GM12875 (cell line): ENCODE data around the gene RUFY1.
A peak's percentile ranks its signal among the peaks of the same experiment; 100 is the strongest.
"Not testable (repeated sequence)": the region's sequence is repeated elsewhere in the genome, so short reads cannot be mapped to it uniquely, and the experiment has no call there.

Source experiments
- H3K4me3 ChIP-seq: one replicate; pipeline ENCODE4 v1.5.1; 2011; ENCODE audit warnings: low read depth, low read length, control low read depth
- TF ChIP-seq, protein P1 (sequence below): IDR thresholded peaks from 2 replicates; pipeline ENCODE4 v1.5.1; 2011; ENCODE audit warnings: low read depth, mild to moderate bottlenecking, control low read depth, inconsistent platforms, low read length, moderate library complexity, borderline replicate concordance; ENCODE audit not compliant: insufficient read depth

RUFY1 gene

DNA sequence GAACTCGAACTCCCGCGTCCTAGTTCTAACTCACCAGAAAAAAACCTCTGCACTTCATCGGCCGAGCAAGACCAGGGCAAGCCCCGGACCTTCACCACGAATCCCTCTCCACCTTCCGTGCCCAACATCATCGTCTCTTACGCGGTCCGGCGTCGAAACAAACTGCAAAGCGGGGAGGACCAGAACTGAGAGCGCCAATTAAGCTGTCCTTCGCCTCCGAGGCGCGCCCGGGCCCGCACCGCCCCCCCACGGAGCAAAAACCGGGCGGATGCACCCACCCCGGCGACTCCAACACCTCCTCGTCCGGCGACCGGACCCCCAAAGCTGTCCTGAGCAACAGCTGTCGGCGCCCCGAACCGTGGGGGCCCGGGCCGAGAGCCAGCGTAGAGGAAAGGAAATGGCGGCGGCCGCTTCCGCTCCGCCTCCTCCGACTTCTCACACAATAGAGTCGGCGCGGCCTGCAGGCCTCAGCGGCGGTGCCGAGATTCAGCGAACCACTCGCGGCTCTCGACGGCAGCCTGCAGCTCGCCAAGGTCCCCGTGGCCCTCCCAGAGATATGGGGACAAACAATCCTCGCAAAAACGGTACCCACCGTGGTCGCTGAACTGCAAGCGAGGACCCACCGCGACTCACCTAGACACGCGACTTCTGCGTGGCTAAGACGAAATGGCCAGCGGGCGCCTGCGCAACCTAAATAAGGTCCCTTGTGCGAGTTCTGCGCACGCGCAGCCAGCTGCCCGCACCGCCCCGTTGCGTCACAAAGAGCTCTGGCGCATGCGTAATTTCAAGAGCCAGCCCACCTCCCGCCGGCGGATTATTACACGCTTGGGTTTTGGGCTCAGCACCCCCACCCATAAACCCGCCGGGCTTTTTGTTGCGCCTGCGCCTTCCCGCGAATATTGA, 72.9 kb downstream of the RUFY1 start, which contains the start of gene HNRNPH1:
TSS of gene HNRNPH1 (minus strand) at position 669 of the 903 bp plus-strand sequence. CDS start at position 131, 538 bp downstream.
- H3K4me3 ChIP-seq, result peak within 1 kb of the TSS; percentile 89
- TF ChIP-seq, protein P1, sequence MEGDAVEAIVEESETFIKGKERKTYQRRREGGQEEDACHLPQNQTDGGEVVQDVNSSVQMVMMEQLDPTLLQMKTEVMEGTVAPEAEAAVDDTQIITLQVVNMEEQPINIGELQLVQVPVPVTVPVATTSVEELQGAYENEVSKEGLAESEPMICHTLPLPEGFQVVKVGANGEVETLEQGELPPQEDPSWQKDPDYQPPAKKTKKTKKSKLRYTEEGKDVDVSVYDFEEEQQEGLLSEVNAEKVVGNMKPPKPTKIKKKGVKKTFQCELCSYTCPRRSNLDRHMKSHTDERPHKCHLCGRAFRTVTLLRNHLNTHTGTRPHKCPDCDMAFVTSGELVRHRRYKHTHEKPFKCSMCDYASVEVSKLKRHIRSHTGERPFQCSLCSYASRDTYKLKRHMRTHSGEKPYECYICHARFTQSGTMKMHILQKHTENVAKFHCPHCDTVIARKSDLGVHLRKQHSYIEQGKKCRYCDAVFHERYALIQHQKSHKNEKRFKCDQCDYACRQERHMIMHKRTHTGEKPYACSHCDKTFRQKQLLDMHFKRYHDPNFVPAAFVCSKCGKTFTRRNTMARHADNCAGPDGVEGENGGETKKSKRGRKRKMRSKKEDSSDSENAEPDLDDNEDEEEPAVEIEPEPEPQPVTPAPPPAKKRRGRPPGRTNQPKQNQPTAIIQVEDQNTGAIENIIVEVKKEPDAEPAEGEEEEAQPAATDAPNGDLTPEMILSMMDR, result no peak

DNA sequence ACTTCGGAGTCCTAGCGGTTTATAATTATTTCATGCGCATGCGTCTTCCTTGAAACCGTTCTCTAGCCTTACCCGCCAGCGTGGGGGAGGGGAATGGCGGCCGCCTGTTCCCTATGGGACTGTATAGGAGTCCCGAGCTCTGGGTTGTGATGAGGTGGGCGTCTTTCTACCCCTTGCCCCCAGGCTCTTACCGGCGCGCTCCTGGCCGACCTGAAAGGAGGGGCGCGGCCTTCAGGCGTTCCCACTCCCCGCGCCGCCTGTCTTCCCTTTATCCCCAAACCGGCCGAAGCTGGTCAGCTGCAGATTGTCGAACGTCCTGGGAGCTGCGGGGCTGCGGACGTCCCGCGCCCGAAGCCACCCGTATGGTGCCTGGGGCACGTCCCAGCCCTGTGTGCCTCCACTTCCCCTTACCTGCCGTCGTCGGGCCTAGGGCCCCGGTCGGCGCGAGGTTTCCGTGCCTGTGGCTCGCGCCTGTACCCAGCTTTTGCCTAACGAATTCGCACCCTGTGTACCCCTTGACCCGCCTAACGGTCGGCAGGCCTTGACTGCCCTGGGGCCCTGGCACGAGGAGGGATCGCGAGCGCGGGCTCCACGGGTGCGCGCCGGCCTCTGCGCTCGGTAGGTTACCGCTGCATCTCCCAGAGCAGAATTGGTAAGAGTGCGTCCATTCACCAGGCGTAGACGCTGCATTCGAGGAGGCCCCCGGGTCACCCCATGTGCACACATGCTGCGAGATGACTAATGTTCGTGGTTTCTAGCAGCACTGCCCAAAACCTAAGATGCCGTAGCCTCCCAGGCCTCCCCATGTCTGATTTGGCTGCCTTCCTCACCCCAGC, 73.8 kb downstream of the RUFY1 start:
- TF ChIP-seq, protein P1, result no peak
- H3K4me3 ChIP-seq, result peak overlapping the region; percentile 72

DNA sequence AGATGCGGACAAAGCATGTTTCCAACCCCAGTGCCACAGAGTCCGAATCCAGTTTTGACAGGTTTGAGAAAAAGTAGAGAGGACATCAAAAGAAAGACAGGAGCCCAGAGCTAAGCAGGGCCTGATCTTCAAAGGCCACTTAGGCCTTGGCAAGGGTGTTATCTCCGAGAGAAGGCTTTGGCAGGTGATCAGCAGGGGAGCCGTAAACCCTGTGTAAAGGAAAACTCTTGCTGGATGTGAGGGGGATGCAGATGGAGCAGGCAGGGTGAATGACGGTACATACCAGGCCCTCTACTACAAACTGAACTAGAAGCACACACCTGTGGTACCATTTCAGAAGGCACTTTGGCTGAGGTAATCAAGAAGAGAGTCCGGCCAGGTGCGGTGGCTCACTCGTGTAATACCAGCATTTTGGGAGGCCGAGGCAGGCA, 74.5 kb downstream of the RUFY1 start:
- H3K4me3 ChIP-seq, result no peak overlapping the region
- TF ChIP-seq, protein P1, result no peak

DNA sequence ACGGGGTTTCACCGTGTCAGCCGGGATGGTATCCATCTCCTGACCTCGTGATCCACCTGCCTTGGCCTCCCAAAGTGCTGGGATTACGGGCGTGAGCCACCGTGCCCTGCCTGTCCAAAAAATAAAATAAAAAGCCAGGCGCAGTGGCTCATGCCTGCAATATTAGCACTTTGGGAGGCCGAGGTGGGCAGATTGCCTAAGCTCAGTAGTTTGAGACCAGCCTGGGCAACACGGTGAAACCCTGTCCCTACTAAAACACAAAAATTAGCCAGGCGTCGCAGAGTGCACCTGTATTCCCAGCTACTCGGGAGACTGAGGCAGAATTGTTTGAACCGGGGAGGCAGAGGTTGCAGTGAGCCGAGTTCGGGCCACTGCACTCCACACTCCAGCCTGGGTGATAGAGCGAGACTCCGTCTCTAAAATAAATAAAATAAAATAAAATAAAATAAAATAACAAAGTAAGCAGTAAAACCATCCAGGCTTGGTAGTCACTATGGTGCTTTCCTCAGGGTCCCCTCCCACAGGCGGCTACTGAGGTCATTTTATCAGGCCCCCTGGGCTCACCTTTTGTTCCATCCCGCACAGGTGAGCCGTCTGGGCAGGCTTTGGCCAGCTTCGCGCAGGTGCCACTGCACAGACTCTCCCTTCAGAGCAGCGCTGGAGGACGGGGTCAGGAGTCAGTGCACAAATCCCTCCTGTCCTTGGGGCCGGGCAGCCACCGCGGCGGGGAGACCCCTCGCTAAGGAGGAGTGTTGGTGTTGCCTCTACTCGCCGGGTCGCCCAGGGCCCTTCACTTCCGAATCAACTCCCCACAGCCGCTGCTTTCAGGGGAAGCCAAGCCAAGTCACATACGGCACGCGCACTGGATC, 83.4 kb downstream of the RUFY1 start:
- H3K4me3 ChIP-seq, result peak overlapping the region; percentile 11

DNA sequence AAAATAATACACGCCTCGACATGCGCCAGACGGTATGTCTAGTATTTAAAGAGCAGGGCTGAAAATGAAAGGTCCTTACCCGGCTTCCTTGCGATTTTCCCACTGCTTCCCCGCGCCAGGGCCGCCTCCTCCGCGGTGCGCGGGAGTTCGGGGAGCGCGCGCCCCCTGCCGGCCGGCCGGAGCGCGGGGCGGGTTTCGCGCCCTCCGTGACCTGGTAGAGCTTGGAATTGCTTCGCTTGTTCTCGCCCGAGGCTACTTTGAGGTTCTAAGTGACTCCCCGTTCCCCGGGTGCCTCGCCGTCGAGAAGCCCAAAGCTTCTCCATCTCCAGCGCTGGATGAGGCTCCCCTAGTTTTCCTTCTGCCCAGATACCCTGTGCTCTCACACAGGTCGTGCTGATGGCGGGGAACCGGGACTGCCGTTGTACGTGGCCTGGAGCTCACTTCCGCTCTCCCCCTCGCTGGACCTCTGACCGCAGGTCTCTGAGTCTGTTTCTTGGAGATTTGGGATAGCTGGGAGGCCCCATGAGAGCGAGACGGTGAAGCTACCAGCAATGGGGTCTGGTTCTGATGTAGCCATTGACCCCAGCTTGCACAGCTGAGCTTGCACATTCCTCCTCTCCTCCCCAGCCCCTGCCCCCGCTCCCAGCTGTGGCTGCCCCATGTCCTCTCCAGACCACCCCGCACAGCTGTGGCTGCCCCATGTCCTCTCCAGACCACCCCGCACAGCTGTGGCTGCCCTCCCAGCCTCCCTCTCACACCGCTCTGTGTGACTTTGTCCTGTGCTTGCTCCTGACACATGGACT, 84.2 kb downstream of the RUFY1 start:
- H3K4me3 ChIP-seq, result not testable (repeated sequence)

DNA sequence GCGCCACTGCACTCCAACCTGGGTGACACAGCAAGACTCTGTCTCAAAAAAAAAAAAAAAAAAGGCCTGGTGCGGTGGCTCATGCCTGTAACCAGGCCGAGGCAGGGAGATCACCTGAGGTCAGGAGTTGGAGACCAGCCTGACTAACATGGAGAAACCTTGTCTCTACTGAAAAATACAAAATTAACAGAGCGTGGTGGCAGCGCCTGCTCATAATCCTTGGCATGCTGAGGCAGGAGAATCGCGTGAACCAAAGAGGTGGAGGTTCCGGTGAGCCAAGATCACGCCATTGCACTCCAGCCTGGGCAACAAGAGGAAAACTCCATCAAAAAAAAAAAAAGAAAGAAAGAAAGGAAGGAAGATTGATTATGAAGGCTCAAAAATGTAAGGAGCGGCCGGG, 88.9 kb downstream of the RUFY1 start:
- not testable (repeated sequence) for H3K4me3 ChIP-seq

DNA sequence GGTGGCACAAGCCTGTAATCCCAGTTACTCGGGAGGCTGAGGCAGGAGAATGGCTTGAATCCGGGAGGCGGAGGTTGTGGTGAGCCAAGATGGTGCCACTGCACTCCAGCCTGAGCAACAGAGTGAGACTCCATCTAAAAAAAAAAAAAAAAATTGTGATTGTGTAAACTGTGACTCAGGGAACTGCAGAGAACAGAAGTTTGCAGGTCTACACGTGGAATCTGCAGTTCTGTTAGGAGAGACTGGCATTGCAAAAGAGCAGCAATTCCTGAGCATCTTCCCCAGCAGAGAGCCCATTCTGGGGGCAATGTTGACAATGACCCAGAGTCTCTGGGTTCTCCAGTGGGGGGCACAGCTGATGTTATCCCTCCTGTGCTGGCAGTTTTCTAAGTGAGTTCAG, 91.4 kb downstream of the RUFY1 start:
- not testable (repeated sequence) for H3K4me3 ChIP-seq

DNA sequence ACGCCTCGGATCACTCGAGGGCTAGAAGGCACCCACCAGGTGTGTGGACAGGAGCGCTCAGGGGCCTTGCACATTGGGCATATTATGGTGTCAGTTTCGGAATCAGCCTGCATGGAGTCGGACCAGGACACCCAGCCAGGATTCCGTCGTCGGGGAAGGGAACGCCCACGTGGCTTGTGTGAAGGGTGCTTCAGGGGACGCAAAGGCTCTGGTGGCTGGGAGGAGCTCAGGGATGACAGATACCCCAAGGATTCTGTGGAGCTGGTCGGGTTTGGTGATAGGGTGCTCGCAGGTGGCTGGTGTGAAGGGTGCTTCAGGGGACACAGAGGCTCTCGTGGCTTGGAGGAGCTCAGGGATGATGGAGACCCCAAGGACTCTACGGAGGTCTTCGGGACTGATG, 92.3 kb downstream of the RUFY1 start:
- not testable (repeated sequence) for H3K4me3 ChIP-seq

DNA sequence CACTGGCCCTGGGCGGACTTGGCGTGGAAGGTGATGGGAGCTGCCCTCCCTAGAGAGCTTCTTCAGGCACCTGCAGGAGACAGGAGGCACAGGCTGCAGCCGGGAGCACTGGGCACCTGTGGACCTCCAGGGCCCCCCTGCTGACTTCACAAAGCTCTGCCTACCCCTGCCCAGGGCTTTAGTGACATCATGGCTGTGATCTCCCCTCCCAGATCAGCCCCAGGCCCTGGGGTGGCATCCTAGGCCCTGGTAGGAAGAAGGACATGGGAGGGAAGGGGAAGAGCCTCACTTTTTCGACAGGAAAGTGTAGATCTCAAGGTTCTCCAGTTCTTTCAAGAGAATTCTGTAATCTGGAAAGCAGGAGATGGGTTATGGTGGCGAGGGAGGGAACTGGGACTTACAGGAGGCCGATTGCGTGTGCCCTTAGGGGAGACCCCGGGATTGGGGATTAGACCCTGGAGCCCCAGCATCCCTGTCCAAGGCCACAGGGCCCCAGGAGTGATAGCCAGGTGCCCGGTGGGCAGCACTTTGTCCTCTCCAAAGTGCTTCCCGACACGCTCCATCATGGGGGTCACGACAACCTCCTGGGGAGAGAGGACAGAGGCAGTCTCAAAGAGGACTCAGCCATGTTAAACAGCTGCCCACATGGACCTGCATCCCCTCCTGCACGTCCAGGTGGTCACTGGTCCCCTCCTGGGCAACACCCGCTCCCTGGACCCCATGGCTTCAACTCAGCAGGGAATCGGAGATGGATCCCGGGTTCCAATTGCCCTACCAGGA, 93.0 kb downstream of the RUFY1 start:
- H3K4me3 ChIP-seq, result not testable (repeated sequence)

DNA sequence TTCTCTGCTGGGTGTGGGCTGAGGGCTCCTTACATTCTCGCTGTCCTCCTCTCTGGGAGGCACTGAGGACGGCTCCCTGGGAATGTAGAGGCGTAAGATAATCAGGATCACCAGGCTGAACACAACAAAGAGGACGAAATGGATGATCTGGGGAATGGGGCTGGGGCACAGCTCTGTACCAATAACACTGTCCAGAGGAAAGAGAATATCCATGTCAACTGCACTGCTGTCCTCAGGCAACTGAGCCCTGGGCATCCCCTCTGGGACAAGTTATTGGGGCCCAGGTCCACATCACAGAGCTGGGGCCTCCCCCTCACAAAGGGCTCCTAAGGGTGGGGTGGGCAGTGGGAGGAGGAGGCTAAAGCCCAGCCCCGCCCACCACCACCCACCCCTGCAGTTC, 94.4 kb downstream of the RUFY1 start:
- not testable (repeated sequence) for H3K4me3 ChIP-seq
